NCI-H2081 treated with DMSO at 0.1 percent for 48 hours (cell line): ENCODE results near the gene FA2H.
"Not testable (repeated sequence)": the region's sequence is repeated elsewhere in the genome, so short reads cannot be mapped to it uniquely, and the experiment has no call there.

Source experiments
- DNase-seq: peaks from one replicate; lab custom pipeline; 2025; lab: John Stamatoyannopoulos, UW

Gene FA2H

DNA sequence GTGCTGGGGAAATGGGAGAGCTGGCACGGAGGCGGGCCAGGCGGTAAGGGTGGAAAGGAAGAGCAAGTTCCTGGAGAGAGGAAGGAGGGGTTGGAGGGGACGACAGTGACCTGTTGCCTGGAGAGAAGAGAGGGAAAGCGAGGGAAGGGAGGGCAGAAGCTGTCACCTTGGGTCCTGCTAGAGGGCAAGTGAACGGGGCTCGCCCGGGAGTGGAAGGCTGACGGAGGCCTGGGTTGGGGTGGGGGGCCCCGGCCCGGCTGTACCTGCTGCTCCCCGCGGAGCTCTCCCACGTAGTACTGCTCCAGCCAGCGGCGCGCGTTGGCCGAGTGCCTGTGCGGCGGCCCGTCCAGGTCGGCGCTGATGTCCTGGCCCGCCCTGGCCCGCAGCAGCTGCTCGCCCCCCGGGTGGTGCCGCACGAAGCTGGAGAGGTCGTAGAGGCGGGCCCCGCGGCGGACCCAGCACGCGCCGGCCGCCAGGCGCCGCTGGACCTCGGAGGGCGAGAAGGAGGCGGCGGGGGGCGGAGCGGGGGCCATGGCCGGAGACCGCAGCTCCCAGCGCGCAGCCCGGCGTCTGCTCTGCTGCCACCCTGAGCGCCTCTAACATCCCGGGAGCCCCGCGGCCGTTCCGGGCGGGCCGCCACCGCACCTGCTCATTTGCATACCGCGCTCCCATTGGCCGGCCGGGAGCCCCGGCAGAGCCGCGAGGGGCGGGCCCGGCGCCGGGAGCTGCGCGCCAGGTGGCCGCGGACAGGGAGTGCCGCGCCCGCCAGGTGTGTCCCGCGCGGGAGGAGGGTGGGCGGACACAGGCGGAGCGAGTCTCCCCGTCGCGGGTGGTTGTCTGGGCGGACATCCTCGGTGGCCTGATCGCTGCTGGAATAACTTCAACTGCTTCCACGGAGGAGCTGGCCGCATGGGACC is at the start of gene FA2H:
Gene FA2H, minus strand, starts transcription at position 598 of the 917 bp plus-strand sequence. Its CDS starts 65 bp downstream, at position 533.
- peak; percentile 72 for DNase-seq

- no peak for DNase-seq
These were observed 43.2 kb upstream of the FA2H start for GRCh38 chr16:74817851-74818250.

GRCh38 chr16:74813109-74813641 is 38.6 kb upstream of the FA2H start:
- DNase-seq = no peak

DNA sequence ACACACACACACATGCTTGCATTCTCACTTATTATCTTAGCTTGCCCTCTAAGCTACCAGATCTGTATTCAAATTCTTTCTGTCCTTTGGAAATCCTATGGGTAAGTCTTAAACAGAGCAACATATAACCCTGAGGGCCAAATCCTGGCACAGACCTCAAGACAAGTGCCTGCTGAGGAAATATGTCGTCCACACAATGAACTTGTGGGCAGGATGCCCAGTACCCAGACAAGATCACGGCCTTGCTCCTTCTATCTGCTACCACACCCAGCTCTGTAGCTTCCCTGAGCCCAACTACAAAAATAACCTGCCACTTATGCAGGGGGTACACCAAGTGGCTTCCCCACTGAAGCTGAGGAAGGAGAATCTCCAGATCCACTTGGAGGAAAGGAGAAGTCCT is 37.3 kb upstream of the FA2H start:
- DNase-seq = no peak

DNA sequence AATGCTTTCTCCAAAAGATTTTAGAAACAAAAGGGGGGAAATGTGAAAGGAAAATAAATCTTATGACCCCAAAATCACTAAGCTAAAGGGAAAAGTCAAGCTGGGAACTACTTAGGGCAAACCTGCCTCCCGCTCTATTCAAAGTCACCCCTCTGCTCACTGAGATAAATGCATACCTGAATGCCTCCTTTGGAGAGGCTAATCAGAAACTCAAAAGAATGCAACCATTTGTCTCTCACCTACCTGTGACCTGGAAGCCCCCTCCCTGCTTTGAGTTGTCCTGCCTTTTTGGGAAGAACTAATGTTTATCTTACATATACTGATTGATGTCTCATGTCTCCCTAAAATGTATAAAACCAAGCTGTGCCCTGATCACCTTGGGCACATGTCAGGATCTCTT is 36.6 kb upstream of the FA2H start:
- not testable (repeated sequence) for DNase-seq

- no peak for DNase-seq
These were observed 32.5 kb upstream of the FA2H start for GRCh38 chr16:74807052-74807646.

GRCh38 chr16:74800216-74800871 is 25.7 kb upstream of the FA2H start:
- DNase-seq = no peak

DNA sequence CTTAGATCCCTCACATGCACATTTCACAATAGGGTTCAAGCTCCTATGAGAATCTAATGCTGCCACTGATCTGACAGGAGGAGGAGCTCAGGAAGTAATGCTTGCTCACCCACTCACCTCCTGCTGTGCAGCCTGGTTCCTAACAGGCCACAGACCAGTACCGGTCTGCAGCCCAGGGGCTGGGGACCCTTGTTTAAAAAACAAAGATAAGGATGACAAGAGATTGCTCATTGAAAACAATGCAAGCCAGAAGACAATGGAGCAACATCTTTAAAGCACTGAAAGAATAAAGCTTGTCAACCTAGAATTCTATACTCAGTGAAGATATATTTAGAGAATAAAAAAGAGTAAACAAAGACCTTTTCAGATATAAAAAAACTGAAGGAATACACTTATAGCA is 22.8 kb upstream of the FA2H start:
- DNase-seq = no peak

DNA sequence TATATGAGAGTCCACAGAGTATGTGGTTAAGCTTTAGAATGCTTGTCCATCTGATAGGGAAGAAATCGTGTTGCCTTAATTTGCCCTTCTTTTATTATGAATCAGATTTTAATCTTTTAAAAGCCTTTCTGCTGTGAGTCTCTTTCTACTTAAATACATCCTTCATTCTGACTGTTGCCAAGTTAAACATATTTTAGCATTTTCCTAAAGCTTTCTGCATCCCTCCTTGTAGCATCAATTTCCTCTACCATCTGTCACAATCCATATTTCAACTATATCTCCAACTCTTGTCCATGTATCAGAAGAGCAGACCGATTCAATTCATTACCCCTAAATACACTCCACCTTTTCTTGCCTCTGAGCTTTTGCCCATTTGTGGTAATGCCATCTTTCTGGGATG is 20.5 kb upstream of the FA2H start:
- no peak for DNase-seq

DNA sequence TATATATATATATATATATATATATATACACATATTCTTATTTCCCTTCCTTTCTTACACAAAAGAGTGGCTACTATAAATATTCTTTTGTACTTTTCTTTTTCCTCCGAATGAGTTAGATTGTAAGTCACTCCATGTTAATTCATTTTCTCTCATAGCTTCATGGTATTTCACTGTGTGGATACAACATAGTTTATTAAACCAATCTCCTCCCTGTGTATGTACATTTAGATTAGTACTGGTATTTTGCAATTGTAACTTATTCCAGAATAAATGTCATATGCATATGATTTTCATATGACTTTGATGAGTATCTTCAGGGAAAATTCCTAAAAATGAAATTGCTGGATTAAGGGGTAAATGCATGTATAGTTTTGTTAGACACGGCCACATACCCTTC is 20.0 kb upstream of the FA2H start:
- DNase-seq = no peak

DNA sequence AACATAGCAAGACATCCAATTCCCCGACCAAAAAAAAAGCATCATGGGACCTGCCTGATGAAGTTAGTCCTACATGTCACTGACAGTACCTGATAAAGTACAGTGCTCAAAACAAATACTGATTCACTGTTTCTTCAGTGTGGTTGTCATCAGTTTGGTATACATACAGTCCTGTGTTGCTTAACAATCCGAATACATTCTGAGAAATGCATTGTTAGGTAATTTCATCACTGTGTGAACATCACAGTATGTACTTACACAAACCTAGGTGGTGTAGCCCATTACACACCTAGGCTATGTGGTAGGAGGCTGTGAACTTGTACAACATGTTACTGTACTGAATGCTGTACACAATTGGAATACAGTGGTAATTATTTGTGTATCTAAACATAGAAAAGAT is 19.0 kb upstream of the FA2H start:
- DNase-seq = no peak

DNA sequence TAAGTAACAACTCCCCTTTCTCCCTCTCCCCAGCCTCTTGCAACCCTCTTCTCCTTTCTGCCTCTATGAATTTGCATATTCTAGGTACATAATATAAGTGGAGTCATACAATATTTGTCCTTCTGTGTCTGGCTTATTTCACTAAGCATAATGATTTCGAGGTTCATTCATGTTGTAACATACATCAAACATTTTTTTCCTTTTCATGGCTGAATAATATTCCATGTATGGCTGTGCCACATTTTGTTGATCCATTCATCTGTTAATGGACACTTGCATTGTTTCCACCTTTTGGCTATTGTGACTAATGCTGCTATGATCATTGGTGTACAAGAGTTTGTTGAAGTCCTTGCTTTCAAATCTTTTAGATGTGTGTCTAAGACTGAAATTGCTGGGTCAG is 17.6 kb upstream of the FA2H start:
- DNase-seq = no peak

DNA sequence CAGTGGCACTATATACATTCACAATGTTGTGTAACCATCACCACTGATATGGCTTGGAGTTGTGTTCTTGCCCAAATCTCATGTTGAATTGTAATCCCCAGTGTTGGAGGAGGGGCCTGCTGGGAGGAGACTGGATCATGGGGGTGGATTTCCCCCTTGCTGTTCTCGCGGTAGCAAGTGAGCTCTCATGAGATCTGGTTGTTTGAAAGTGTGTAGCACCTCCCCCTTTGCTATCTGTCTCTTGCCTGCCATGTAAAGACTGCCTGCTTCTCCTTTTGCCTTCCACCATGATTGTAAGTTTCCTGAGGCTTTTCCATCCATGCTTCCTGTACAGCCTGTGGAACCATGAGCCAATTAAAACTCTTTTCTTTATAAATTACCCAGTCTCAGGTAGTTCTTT is 17.1 kb upstream of the FA2H start:
- DNase-seq = not testable (repeated sequence)

DNA sequence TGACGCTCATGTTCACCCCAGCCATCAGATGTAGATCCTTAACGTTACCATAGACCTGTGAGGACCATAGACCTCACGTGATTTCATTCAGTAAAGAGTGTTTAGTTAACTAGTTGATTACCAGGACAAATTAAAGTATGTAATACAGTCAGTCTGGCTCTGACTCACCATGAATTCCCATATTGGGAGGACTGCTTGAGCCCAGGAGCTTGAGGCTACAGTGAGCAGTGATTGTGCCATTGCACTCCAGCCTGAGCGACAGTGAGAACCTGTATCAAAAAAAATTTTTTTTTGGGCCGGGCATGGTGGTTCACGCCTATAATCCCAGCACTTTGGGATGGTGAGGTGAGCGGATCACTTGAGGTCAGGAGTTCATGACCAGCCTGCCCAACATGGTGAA is 13.5 kb upstream of the FA2H start:
- DNase-seq = no peak

DNA sequence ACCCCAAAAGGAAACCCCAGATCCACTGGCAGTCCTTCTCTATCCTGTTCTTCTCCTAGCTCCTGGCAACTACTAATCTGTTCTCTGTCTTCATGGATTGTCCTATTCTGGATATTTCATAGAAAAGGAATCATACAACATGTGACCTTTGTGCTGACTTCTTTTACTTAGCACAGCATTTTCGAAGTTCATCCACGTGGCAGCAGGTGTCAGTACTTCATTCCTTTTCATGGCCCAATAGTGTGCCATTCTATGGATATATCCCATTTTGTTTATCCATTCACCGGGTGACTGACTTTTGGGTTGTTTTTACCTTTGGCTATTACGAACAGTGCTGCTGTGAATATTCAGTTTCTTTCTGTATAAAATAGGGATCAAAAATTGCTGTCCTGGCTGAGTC is 10.4 kb upstream of the FA2H start:
- no peak for DNase-seq

- DNase-seq = no peak
These were observed 4.0 kb upstream of the FA2H start for GRCh38 chr16:74778646-74779045.

DNA sequence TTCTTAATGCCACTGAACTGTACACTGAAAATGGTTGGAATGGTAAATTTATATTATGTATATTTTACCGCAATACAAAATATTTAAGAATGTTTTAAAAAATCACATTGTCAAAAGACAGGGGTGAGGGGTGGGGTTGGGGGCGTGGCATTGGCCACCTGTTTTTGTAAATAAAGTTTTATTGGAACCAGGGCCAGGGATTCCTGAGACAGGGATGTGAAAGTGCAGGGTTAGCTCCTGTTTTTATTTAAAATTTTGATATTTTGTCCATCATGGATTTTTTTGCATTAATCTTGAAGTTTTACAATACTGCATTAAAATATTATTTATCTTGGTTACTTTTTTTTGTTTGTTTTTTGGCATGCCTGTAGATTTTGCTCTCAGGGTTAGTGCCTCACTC is 2.3 kb upstream of the FA2H start:
- no peak for DNase-seq

DNA sequence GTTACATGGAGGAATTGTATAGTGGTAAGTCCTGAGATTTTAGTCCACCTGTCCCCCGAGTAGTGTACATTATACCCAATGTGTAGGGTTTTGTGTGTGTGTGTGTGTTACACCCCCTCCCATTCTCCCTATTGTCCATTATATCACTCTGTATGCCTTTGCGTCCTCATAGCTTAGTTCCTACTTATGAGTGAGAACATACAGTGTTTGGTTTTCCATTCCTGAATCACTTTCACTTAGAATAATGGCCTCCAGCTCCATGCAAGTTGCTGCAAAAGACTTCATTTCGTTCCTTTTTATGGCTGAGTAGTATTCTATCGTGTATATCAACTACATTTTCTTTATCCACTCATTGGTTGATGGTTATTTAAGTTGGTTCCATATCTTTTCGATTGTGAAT is 635 bp upstream of the FA2H start:
- no peak for DNase-seq

DNA sequence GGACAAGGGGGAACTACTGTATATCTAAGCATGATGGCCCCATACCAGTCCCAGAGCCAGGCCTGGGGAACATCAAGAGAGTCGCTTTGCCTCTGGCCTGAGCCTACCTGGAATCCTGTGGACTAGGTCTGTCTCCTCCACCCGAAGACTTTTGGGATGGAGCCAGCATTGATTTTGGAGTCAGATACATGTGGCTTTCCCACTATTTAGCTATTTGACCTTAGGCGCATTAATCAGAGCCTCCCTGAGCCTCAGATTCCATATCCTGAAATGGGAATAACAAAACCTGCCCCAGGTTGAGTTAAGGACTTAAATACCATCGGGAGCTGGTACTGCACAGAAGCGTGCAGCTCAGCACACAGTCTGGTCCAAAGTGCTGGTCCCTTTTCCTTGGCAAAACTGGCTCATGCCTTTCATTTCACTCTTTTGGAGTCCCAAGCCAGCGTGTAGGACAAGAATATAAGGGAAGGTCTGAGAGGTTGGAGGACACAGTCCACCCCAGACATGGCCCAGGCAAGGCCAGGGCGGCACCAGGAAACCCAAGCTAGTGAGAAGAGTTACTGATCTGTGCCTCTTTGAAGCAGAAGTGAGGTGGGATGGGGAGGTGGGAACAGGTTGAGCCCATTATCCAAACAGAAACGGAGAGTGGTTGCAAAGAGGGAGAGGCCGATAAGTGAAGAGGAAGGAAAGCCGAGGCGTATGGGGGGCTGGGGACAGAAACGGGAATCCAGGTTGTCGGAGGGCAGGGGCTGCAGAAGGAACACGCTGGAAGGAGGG is 986 bp downstream of the FA2H start:
- no peak for DNase-seq

DNA sequence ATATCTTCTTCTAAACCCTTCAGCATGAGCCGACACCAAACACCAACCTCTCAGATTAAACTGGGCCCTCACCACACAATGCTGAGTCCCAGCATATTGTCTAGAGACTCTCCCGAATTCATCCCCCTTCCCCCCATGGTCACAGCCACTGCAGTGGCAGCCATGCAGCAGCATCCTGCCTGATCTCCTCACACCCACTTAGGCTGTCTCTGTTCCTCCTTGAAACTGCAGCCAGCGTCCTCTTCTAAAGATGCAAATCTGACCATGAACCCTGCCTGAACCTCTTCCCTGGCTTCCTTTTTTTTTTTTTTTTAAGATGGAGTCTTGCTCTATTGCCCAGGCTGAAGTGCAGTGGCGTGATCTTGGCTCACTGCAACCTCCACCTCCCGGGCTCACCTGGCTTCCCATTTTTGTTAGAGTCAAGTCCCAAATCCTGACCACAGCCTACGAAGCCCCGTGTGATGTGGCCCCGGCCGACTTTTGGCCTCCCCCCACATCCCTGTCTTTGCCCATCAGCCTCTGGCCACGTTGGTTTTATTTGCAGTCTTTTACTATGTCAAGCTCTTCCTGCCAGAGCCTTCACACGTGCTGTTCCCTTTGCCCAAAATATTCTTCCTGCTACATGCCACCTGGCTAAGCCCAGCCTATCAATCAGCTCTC is 2.8 kb downstream of the FA2H start:
- DNase-seq = no peak

GRCh38 chr16:74770831-74771526 is 3.6 kb downstream of the FA2H start:
- DNase-seq = no peak
